ENCODE results near the gene NEURL4. TPM values are rescaled to one million over a fixed set of nuclear protein-coding genes. Genes with fewer than 3 reads are reported as not detected.

The NEURL4 gene
- total and polyA plus RNA-seq, 2 donors (not counting 1 experiment from before 2014, with no cell fraction given) = 6.0 to 20.1 TPM

- Histone ChIP-seq H3K9me3 (ENCODE audit: control insufficient read depth, insufficient read depth, low read depth, low read length) (no peaks in the 10 kb centered on the region), H4K20me1 (ENCODE audit: control insufficient read depth, extremely low read depth, insufficient read depth, low read length) (no peaks in the 10 kb centered on the region), H3K79me2 (ENCODE audit: control insufficient read depth, insufficient read depth, low read length) (peaks cover 49% of the 10 kb centered on the region), H3K9ac (ENCODE audit: insufficient read depth, low read length) (peak overlapping the region; percentile 91), H3K27ac (ENCODE audit: insufficient read depth, low read length) (peak overlapping the region; percentile 95), H3K4me3 (replicated peaks in 1 of 4; ENCODE audit: control extremely low read depth in 1 of 4, insufficient read depth in 1 of 4, low read depth in 3 of 4, low read length in 4 of 4) (peak overlapping the region; percentile 73 to 98 (median 93)), H3K4me2 (ENCODE audit: extremely low read depth, insufficient read depth, low read length) (peak overlapping the region; percentile 74), H2AFZ (ENCODE audit: low read length) (no peak overlapping the region), H3K36me3 (ENCODE audit: control insufficient read depth, insufficient read depth, low read length) (peaks cover 26% of the 10 kb centered on the region), H3K27me3 (ENCODE audit: control insufficient read depth, insufficient read depth, low read length) (no peaks in the 10 kb centered on the region), H3K4me1 (ENCODE audit: control insufficient read depth, extremely low read depth, insufficient read depth, low read length) (peaks cover 5% of the 10 kb centered on the region)
- TF ChIP-seq EZH2 (IDR thresholded peaks at IDR 0.05; ENCODE audit: low read length, missing control alignments) = no peak
- TF ChIP-seq CTCF (conservative IDR thresholded peaks at IDR 0.05 in 1 of 2, IDR thresholded peaks at IDR 0.05 in 1 of 2; ENCODE audit: low read depth in 1 of 2, low read length in 2 of 2) = no peak
- peak; percentile 80 to 83 for DNase-seq (ENCODE audit: low read depth in 2 of 2)
Observed at GRCh38 chr17:7308625-7309433, 20.3 kb downstream of the NEURL4 start.

GRCh38 chr17:7307686-7308624, 21.2 kb downstream of the NEURL4 start:
- H3K79me2 ChIP-seq (ENCODE audit: control insufficient read depth, insufficient read depth, low read length) = peaks cover 45% of the 10 kb centered on the region

More at GRCh38 chr17:7307686-7308624, 21.2 kb downstream of the NEURL4 start:
- H3K27me3 ChIP-seq (ENCODE audit: control insufficient read depth, insufficient read depth, low read length) = no peaks in the 10 kb centered on the region
- peaks cover 20% of the 10 kb centered on the region for H3K36me3 ChIP-seq (ENCODE audit: control insufficient read depth, insufficient read depth, low read length)
- H3K4me2 ChIP-seq (ENCODE audit: extremely low read depth, insufficient read depth, low read length) = peak overlapping the region; percentile 74
- TF ChIP-seq EZH2 (IDR thresholded peaks at IDR 0.05; ENCODE audit: low read length, missing control alignments) (no peak), CTCF (conservative IDR thresholded peaks at IDR 0.05 in 1 of 2, IDR thresholded peaks at IDR 0.05 in 1 of 2; ENCODE audit: low read depth in 1 of 2, low read length in 2 of 2) (no peak)
- H3K4me3 ChIP-seq (replicated peaks in 1 of 4; ENCODE audit: control extremely low read depth in 1 of 4, insufficient read depth in 1 of 4, low read depth in 3 of 4, low read length in 4 of 4) = peak overlapping the region; percentile 73 to 98 (median 93)
- H3K4me1 ChIP-seq (ENCODE audit: control insufficient read depth, extremely low read depth, insufficient read depth, low read length) = no peaks in the 10 kb centered on the region
- H3K9me3 ChIP-seq (ENCODE audit: control insufficient read depth, insufficient read depth, low read depth, low read length) = no peaks in the 10 kb centered on the region
- H2AFZ ChIP-seq (ENCODE audit: low read length) = no peak overlapping the region
- H3K27ac ChIP-seq (ENCODE audit: insufficient read depth, low read length) = peak overlapping the region; percentile 95
- DNase-seq (ENCODE audit: low read depth in 2 of 2) = peak in 1 of 2 donors; percentile 41
- no peaks in the 10 kb centered on the region for H4K20me1 ChIP-seq (ENCODE audit: control insufficient read depth, extremely low read depth, insufficient read depth, low read length)
- H3K9ac ChIP-seq (ENCODE audit: insufficient read depth, low read length) = peak overlapping the region; percentile 91
